Glutamatergic neuron (in vitro differentiated cells): Measurements from ENCODE around the gene GPR78. TPM values are rescaled to one million over a fixed set of nuclear protein-coding genes. Genes with fewer than 3 reads are reported as not detected.

Experiments used
- DNase-seq: peaks from one replicate; pipeline ENCODE4 v3.0.0; 2022
- H3K27ac Mint-ChIP-seq: one replicate; pipeline ENCODE4 v1.8.0; 2020; ENCODE audit warnings: mild to moderate bottlenecking, mixed read lengths, inconsistent platforms; ENCODE audit not compliant: unreplicated experiment
- H3K27me3 Mint-ChIP-seq: one replicate; pipeline ENCODE4 v1.8.0; 2020; ENCODE audit warnings: mild to moderate bottlenecking, moderate library complexity, mixed read lengths, inconsistent platforms; ENCODE audit not compliant: unreplicated experiment
- H3K36me3 Mint-ChIP-seq: one replicate; pipeline ENCODE4 v1.8.0; 2020; ENCODE audit warnings: mild to moderate bottlenecking, mixed read lengths, inconsistent platforms; ENCODE audit not compliant: unreplicated experiment
- H3K4me1 Mint-ChIP-seq: one replicate; pipeline ENCODE4 v1.8.0; 2020; ENCODE audit warnings: mild to moderate bottlenecking, low read depth, mixed read lengths, inconsistent platforms; ENCODE audit not compliant: unreplicated experiment
- H3K4me3 Mint-ChIP-seq: one replicate; pipeline ENCODE4 v1.8.0; 2020; ENCODE audit warnings: mild to moderate bottlenecking, mixed read lengths, inconsistent platforms; ENCODE audit not compliant: unreplicated experiment
- H3K9me3 Mint-ChIP-seq: one replicate; pipeline ENCODE4 v1.8.0; 2020; ENCODE audit warnings: mild to moderate bottlenecking, moderate library complexity, mixed read lengths, inconsistent platforms; ENCODE audit not compliant: unreplicated experiment
- total RNA-seq: library from RNA; stranded (reverse); fragmentation: NEBNext Ultra II Directional; extraction: Animal tissue kit (Norgen Biotek cat#: 25700); gene quantifications from one replicate; pipeline ENCODE4 v1.2.1, GENCODE V29; 2021; ENCODE audit not compliant: unreplicated experiment
- TF ChIP-seq, protein P1 (sequence below): fragments of 200-600 bp; sonication (generic); IDR thresholded peaks from one replicate; pipeline ENCODE4 v1.5.0; 2021; ENCODE audit not compliant: partially characterized antibody, unreplicated experiment

The GPR78 gene
- total RNA-seq, 1 donor from 2014 or later, result 0.17 TPM

DNA sequence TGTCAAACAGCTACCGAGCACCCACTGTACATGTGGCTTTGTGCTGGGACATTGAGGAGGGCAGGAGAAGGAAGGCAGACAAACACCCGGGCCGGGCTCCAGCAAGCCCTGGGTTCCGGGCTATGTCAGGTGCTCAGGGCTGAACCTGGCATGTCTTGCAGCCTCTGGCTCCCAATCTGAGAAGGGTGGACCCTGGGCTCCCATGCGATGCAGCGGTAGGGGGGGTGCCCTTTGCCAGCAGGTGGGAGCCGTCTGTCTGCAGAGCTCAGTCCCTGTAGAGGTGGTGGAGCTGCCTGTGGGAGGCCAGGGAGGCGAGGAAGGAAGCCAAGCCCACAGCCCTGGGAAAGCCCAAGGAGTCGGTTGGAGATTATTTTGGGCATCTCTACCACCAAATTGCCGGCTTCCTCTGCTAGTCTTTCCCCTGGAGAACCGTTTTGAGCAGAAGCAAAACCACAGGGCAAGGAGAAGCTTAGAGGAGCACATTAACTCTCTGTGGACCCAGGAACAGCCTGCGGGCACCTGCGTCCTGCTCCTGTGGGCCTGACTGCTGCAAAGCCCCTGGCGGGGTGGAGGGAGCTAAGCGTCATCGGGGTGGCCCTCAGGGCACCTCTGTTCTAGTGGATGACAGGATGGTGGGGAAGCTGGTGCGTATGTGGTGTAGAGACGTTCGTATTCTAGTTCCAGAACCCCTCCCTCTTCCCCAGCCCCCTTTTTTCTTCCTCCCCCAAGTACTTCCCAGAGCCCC is 22.7 kb downstream of the GPR78 start:
- Mint-ChIP-seq H3K27ac (no peak overlapping the region), H3K36me3 (no peaks in the 10 kb centered on the region), H3K4me1 (no peaks in the 10 kb centered on the region), H3K9me3 (peaks cover 4% of the 10 kb centered on the region), H3K4me3 (no peak overlapping the region), H3K27me3 (peaks cover 7% of the 10 kb centered on the region)
- TF ChIP-seq, protein P1, sequence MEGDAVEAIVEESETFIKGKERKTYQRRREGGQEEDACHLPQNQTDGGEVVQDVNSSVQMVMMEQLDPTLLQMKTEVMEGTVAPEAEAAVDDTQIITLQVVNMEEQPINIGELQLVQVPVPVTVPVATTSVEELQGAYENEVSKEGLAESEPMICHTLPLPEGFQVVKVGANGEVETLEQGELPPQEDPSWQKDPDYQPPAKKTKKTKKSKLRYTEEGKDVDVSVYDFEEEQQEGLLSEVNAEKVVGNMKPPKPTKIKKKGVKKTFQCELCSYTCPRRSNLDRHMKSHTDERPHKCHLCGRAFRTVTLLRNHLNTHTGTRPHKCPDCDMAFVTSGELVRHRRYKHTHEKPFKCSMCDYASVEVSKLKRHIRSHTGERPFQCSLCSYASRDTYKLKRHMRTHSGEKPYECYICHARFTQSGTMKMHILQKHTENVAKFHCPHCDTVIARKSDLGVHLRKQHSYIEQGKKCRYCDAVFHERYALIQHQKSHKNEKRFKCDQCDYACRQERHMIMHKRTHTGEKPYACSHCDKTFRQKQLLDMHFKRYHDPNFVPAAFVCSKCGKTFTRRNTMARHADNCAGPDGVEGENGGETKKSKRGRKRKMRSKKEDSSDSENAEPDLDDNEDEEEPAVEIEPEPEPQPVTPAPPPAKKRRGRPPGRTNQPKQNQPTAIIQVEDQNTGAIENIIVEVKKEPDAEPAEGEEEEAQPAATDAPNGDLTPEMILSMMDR, result no peak
- no peak for DNase-seq

DNA sequence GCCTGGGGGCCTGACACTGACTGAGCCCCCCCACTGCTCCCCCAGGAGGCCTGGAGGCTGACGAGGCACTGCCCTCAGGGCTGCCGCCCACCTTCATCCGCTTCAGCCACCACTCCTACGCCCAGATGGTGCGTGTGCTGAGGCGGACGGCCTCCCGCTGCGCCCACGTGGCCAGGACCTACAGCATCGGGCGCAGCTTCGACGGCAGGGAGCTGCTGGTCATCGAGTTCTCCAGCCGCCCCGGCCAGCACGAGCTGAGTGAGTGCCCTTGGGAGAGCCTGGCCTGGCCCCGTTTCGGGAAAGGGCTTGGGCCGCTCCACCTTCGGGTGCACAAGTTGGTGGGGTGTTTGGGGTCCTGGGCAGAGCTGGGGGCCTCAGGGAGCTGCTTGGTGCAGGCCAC is 23.7 kb downstream of the GPR78 start:
- H3K9me3 Mint-ChIP-seq, result peaks cover 4% of the 10 kb centered on the region
- DNase-seq, result no peak
- H3K4me3 Mint-ChIP-seq, result no peak overlapping the region
- TF ChIP-seq, protein P1, result no peak
- H3K27ac Mint-ChIP-seq, result no peak overlapping the region
- peaks cover under 1% of the 10 kb centered on the region for H3K36me3 Mint-ChIP-seq
- H3K4me1 Mint-ChIP-seq, result no peaks in the 10 kb centered on the region
- peaks cover 7% of the 10 kb centered on the region for H3K27me3 Mint-ChIP-seq

DNA sequence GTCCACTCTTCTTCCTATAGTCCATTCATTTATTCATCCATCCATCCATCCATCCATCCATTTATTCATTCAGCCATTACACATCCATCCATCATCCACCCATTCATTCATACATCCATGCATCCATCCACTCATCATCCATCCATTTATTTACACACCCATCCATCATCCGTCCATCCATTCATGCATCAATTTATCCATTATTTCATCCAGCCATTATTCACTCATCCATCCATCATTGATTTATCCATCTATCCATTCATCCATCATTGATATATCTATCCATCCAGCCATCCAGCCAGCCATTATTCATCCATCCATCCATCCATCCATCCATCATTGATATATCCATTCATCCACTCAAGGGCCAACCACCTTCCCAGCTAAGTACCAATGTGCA is 25.1 kb downstream of the GPR78 start:
- TF ChIP-seq, protein P1, result no peak
- Mint-ChIP-seq H3K36me3 (peaks cover 5% of the 10 kb centered on the region), H3K4me3 (no peak overlapping the region), H3K9me3 (peaks cover 4% of the 10 kb centered on the region), H3K27me3 (peaks cover 8% of the 10 kb centered on the region), H3K27ac (no peak overlapping the region), H3K4me1 (no peaks in the 10 kb centered on the region)
- DNase-seq, result no peak

DNA sequence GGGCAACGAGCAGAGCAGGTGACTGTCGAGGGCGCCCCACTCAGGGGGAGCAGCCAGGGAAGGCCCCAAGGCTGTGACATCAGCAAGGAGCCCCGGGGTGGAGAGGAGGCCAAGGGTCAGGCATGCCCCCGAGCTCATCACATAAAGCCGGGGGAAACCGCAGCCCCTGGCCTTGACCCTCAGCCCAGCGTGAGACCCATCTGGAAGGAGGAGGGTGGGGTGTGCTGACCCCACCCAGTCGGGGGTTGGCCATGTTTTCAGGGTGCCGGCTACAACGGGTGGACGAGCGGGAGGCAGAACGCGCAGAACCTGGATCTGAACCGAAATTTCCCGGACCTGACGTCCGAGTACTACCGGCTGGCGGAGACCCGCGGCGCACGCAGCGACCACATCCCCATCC is 26.3 kb downstream of the GPR78 start:
- Mint-ChIP-seq H3K4me1 (no peaks in the 10 kb centered on the region), H3K36me3 (peaks cover 5% of the 10 kb centered on the region), H3K27me3 (peaks cover 8% of the 10 kb centered on the region), H3K4me3 (no peak overlapping the region), H3K9me3 (peaks cover 2% of the 10 kb centered on the region), H3K27ac (no peak overlapping the region)
- no peak for DNase-seq
- TF ChIP-seq, protein P1, result no peak

DNA sequence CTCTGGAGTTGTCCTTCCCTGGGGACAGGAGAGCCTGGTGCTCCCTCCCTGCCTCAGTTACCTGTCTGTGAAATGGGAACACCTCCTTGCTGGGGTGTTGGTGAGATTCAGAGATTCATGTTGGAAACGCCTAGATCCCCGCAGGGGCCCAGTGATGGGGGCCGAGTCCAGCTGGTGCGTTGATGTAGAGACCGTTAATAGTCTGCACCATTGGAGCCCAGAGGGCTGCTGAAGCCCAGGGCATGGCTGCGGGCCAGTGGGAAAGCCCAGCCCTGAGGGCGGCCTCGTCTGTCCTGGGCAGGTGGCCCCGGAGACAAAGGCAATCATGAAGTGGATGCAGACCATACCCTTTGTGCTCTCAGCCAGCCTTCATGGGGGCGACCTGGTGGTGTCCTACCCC is 26.8 kb downstream of the GPR78 start:
- Mint-ChIP-seq H3K36me3 (peaks cover 5% of the 10 kb centered on the region), H3K9me3 (peaks cover 2% of the 10 kb centered on the region), H3K4me3 (no peak overlapping the region), H3K27ac (no peak overlapping the region), H3K27me3 (peaks cover 6% of the 10 kb centered on the region), H3K4me1 (no peaks in the 10 kb centered on the region)
- no peak for DNase-seq
- TF ChIP-seq, protein P1, result no peak
